Keratinocyte (primary cell): Measurements from ENCODE around the gene ITPR2.

Experiments used
- EZH2 ChIP-seq: IDR thresholded peaks from one replicate; pipeline ENCODE4 v1.6.1; 2012; ENCODE audit warnings: inconsistent platforms, mild to moderate bottlenecking, low read length, moderate library complexity
- TF ChIP-seq, protein P1 (sequence below), 3 experiments: IDR thresholded peaks in 1 of 3; conservative IDR thresholded peaks in 1 of 3; optimal IDR thresholded peaks in 1 of 3; 2 replicates in 2 of 3; 3 replicates in 1 of 3; pipeline versions ENCODE3 to v1.5.1; 2011; ENCODE audit warnings: low read length in 3 of 3, mild to moderate bottlenecking in 3 of 3, moderate library complexity in 2 of 3, control low read depth in 1 of 3, inconsistent platforms in 1 of 3; ENCODE audit not compliant: insufficient read depth in 2 of 3; ENCODE audit errors: extremely low read depth in 1 of 3

DNA sequence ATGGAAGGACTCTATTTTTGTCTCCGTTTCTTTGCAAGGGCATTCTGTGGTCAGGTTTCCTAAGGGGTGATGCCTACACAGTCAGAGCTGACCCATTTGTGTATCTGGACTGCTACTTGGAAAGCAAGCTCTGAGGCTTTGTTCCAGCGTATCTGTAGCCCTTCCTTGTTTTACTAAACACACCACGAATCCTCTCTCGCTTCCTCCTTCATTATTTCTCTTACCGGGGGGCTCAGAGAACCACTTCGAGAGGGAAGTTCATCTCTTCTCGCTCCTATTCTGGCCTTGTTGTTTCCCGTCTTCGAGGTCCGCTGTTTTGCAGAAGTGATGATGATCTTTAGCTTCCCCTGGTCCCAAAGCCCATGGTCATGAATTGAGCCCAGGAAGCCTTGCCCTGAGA is 472.9 kb downstream of the ITPR2 start:
- TF ChIP-seq, protein P1, sequence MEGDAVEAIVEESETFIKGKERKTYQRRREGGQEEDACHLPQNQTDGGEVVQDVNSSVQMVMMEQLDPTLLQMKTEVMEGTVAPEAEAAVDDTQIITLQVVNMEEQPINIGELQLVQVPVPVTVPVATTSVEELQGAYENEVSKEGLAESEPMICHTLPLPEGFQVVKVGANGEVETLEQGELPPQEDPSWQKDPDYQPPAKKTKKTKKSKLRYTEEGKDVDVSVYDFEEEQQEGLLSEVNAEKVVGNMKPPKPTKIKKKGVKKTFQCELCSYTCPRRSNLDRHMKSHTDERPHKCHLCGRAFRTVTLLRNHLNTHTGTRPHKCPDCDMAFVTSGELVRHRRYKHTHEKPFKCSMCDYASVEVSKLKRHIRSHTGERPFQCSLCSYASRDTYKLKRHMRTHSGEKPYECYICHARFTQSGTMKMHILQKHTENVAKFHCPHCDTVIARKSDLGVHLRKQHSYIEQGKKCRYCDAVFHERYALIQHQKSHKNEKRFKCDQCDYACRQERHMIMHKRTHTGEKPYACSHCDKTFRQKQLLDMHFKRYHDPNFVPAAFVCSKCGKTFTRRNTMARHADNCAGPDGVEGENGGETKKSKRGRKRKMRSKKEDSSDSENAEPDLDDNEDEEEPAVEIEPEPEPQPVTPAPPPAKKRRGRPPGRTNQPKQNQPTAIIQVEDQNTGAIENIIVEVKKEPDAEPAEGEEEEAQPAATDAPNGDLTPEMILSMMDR (optimal IDR thresholded peaks at IDR 0.05 in 1 of 3, IDR thresholded peaks at IDR 0.05 in 1 of 3, conservative IDR thresholded peaks at IDR 0.05 in 1 of 3; ENCODE audit: extremely low read depth in 1 of 3, insufficient read depth in 2 of 3, low read length in 3 of 3): no peak
- TF ChIP-seq EZH2: no peak
